PC-3 (cell line): Measurements from ENCODE around the gene TRIM45.

Experiments used
- EZH2 ChIP-seq: fragments of 300-600 bp; sonication (generic); IDR thresholded peaks from one replicate; pipeline ENCODE4 v1.6.1; 2017; ENCODE audit warnings: antibody characterized with exemption, mild to moderate bottlenecking, low read length; ENCODE audit not compliant: unreplicated experiment
- TF ChIP-seq, protein P1 (sequence below): fragments of 300-600 bp; sonication (generic); conservative IDR thresholded peaks from 2 replicates; pipeline ENCODE4 v1.5.1; 2017; ENCODE audit warnings: antibody characterized with exemption, low read depth, mild to moderate bottlenecking, low read length

DNA sequence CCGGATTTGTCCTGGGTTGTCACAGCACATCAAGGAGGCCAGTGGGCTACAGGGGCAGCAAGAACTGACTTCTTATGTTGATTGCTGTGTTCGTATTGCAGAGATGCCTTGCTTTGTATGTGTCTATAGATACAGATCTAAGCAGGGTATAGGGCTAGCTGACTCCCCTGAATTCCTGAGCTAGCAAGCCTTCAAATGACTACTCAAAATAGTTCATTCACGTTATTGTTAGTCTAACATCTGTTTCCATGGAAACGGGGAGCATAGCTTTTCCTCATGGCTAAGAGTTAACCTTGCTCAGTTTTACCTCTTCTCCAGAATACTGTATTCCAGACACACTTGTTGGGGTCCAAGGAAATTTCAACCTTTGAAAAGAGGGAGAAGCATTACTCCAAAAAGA lies 24.1 kb downstream of the TRIM45 start:
- TF ChIP-seq, protein P1, sequence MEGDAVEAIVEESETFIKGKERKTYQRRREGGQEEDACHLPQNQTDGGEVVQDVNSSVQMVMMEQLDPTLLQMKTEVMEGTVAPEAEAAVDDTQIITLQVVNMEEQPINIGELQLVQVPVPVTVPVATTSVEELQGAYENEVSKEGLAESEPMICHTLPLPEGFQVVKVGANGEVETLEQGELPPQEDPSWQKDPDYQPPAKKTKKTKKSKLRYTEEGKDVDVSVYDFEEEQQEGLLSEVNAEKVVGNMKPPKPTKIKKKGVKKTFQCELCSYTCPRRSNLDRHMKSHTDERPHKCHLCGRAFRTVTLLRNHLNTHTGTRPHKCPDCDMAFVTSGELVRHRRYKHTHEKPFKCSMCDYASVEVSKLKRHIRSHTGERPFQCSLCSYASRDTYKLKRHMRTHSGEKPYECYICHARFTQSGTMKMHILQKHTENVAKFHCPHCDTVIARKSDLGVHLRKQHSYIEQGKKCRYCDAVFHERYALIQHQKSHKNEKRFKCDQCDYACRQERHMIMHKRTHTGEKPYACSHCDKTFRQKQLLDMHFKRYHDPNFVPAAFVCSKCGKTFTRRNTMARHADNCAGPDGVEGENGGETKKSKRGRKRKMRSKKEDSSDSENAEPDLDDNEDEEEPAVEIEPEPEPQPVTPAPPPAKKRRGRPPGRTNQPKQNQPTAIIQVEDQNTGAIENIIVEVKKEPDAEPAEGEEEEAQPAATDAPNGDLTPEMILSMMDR = no peak
- TF ChIP-seq EZH2 = no peak
